GM19351 (cell line): Measurements from ENCODE around the gene ARF5.

Experiments used
- ATAC-seq: cut with Tn5 transposase; IDR thresholded peaks from one replicate; pipeline ENCODE4 v1.9.1; 2021; ENCODE audit warnings: mild to moderate bottlenecking, moderate library complexity; ENCODE audit not compliant: unreplicated experiment

Gene ARF5

GRCh38 chr7:127632276-127632910, 44.2 kb downstream of the ARF5 start:
- ATAC-seq = no peak

GRCh38 chr7:127635659-127636285, 47.6 kb downstream of the ARF5 start:
- no peak for ATAC-seq

- ATAC-seq = no peak
Measured at GRCh38 chr7:127638197-127638596, 50.0 kb downstream of the ARF5 start.
